GM23338 (cell line): ENCODE results near the gene ZNF365. TPM values are rescaled to one million over a fixed set of nuclear protein-coding genes. Genes with fewer than 3 reads are reported as not detected.

Experiments
- ATAC-seq: fragments of 200-7000 bp; cut with Tn5 transposase; 3 replicates; pipeline ENCODE4 v1.9.1; 2020
- DNase-seq: peaks from one replicate; pipeline ENCODE4 v3.0.0-alpha.2; 2015; ENCODE audit warnings: low spot score
- H2AFZ ChIP-seq: fragments of 200-600 bp; sonication (generic); 2 replicates; pipeline ENCODE4 v1.8.0; 2016; ENCODE audit warnings: antibody characterized with exemption, mild to moderate bottlenecking, moderate library complexity
- H3F3A ChIP-seq: fragments of 200-600 bp; sonication (generic); replicated peaks from 2 replicates; pipeline ENCODE4 v1.8.0; 2017; ENCODE audit warnings: antibody characterized with exemption, mixed run types, low read depth
- H3K27ac ChIP-seq: fragments of 200-600 bp; sonication (generic); 2 replicates; pipeline ENCODE4 v1.6.1; 2016; ENCODE audit warnings: low read depth
- H3K27me3 ChIP-seq: fragments of 200-600 bp; sonication (generic); 2 replicates; pipeline ENCODE4 v1.8.0; 2016; ENCODE audit warnings: mild to moderate bottlenecking, mixed run types, moderate library complexity; ENCODE audit not compliant: insufficient read depth
- H3K36me3 ChIP-seq: fragments of 200-600 bp; sonication (generic); 2 replicates; pipeline ENCODE4 v1.8.0; 2016; ENCODE audit warnings: mild to moderate bottlenecking; ENCODE audit not compliant: insufficient read depth
- H3K4me1 ChIP-seq: fragments of 200-600 bp; sonication (generic); 2 replicates; pipeline ENCODE4 v1.8.0; 2016; ENCODE audit warnings: mild to moderate bottlenecking, moderate library complexity; ENCODE audit not compliant: insufficient read depth
- H3K4me2 ChIP-seq: fragments of 200-600 bp; sonication (generic); 2 replicates; pipeline ENCODE4 v1.7.1; 2017; ENCODE audit warnings: mixed run types
- H3K4me3 ChIP-seq: fragments of 200-600 bp; sonication (generic); 2 replicates; pipeline ENCODE4 v1.6.1; 2016; ENCODE audit warnings: mixed run types
- H3K79me2 ChIP-seq: fragments of 200-600 bp; sonication (generic); replicated peaks from 2 replicates; pipeline ENCODE4 v1.8.0; 2017; ENCODE audit warnings: mild to moderate bottlenecking; ENCODE audit not compliant: insufficient read depth
- H3K9me2 ChIP-seq: fragments of 200-600 bp; sonication (generic); 2 replicates; pipeline ENCODE4 v1.8.0; 2017; ENCODE audit not compliant: insufficient read depth
- H4K20me1 ChIP-seq: fragments of 200-600 bp; sonication (generic); replicated peaks from 2 replicates; pipeline ENCODE4 v1.8.0; 2017; ENCODE audit warnings: mild to moderate bottlenecking; ENCODE audit not compliant: insufficient read depth
- H3K27ac Mint-ChIP-seq: 2 replicates; pipeline ENCODE4 v1.8.0; 2020; ENCODE audit warnings: inconsistent platforms, mild to moderate bottlenecking, moderate library complexity, mixed read lengths
- H3K27me3 Mint-ChIP-seq: 3 replicates; pipeline ENCODE4 v1.8.0; 2022; ENCODE audit warnings: low read depth, mild to moderate bottlenecking, moderate library complexity, mixed read lengths, inconsistent platforms; ENCODE audit not compliant: insufficient read depth, poor library complexity
- H3K36me3 Mint-ChIP-seq: 3 replicates; pipeline ENCODE4 v1.8.0; 2021; ENCODE audit warnings: low read depth, mild to moderate bottlenecking, inconsistent platforms, moderate library complexity, mixed read lengths
- H3K4me1 Mint-ChIP-seq: 3 replicates; pipeline ENCODE4 v1.8.0; 2020; ENCODE audit warnings: mild to moderate bottlenecking, inconsistent platforms, mixed read lengths
- H3K4me3 Mint-ChIP-seq: 3 replicates; pipeline ENCODE4 v1.8.0; 2021; ENCODE audit warnings: moderate library complexity, mild to moderate bottlenecking, inconsistent platforms, mixed read lengths
- H3K9me3 Mint-ChIP-seq: 3 replicates; pipeline ENCODE4 v1.8.0; 2020; ENCODE audit warnings: moderate library complexity, mild to moderate bottlenecking, inconsistent platforms, mixed read lengths
- CREB1 ChIP-seq: fragments of 250-450 bp; sonication (Bioruptor Pico); IDR thresholded peaks from 2 replicates; pipeline ENCODE4 v1.5.0; 2020; ENCODE audit warnings: low read depth, mild to moderate bottlenecking, moderate library complexity
- EZH2 ChIP-seq: fragments of 200-600 bp; sonication (generic); IDR thresholded peaks from one replicate; pipeline ENCODE4 v1.8.0; 2017; ENCODE audit warnings: antibody characterized with exemption, mild to moderate bottlenecking, low read depth; ENCODE audit not compliant: unreplicated experiment
- EZH2phosphoT487 ChIP-seq: fragments of 200-600 bp; sonication (generic); IDR thresholded peaks from one replicate; pipeline ENCODE4 v1.8.1; 2018; ENCODE audit warnings: antibody characterized with exemption; ENCODE audit not compliant: unreplicated experiment
- JUNB ChIP-seq: IDR thresholded peaks from one replicate; pipeline ENCODE4 v1.6.1; 2016; ENCODE audit warnings: antibody characterized with exemption; ENCODE audit not compliant: unreplicated experiment
- NANOG ChIP-seq: IDR thresholded peaks from 2 replicates; pipeline ENCODE4 v1.6.1; 2016; ENCODE audit warnings: antibody characterized with exemption, borderline replicate concordance
- POLR2AphosphoS5 ChIP-seq: IDR thresholded peaks from 2 replicates; pipeline ENCODE4 v1.6.1; 2016; ENCODE audit warnings: antibody characterized with exemption, low read depth
- STAT1 ChIP-seq: IDR thresholded peaks from one replicate; pipeline ENCODE4 v1.6.1; 2016; ENCODE audit warnings: antibody characterized with exemption; ENCODE audit not compliant: unreplicated experiment
- ZNF114 ChIP-seq: fragments of 250-450 bp; sonication (Bioruptor Pico); IDR thresholded peaks from 2 replicates; pipeline ENCODE4 v1.5.0; 2020; ENCODE audit warnings: mild to moderate bottlenecking, moderate library complexity
- ZNF331 ChIP-seq: fragments of 250-450 bp; sonication (Bioruptor Pico); IDR thresholded peaks from 2 replicates; pipeline ENCODE4 v1.5.0; 2020; ENCODE audit warnings: low read depth, mild to moderate bottlenecking, moderate library complexity
- polyA plus RNA-seq: library from polyadenylated mRNA; unstranded; fragments of >200 nt; fragmentation: Nextera tagmentation; extraction: Ambion mirVana; gene quantifications from 2 replicates; pipeline ENCODE4 v1.2.1, GENCODE V29; 2016
- total RNA-seq: library from RNA; depleted of rRNA; stranded (reverse); fragments of >200 nt; shearing (Covaris generic); gene quantifications from 2 replicates; pipeline ENCODE4 v1.2.3, GENCODE V29; 2014
- TF ChIP-seq, protein P1 (sequence below), 2 experiments: fragments of 200-600 bp in 1 of 2; sonication (generic) in 1 of 2; conservative IDR thresholded peaks; 2 replicates each; pipeline versions ENCODE4 v1.5.1 to v1.6.1; 2016 to 2017; ENCODE audit warnings: antibody characterized with exemption in 2 of 2, low read depth in 2 of 2, mild to moderate bottlenecking in 2 of 2, moderate library complexity in 1 of 2
- TF ChIP-seq, protein P2 (sequence below): fragments of 250-450 bp; sonication (Bioruptor Pico); IDR thresholded peaks from 2 replicates; pipeline ENCODE4 v1.5.0; 2020; ENCODE audit warnings: mild to moderate bottlenecking, moderate library complexity
- TF ChIP-seq, protein P3 (sequence below): IDR thresholded peaks from 2 replicates; pipeline ENCODE4 v1.6.1; 2016; ENCODE audit warnings: antibody characterized with exemption
- TF ChIP-seq, protein P4 (sequence below): IDR thresholded peaks from one replicate; pipeline ENCODE4 v1.6.1; 2018; ENCODE audit warnings: antibody characterized with exemption; ENCODE audit not compliant: unreplicated experiment

The ZNF365 gene
- total and polyA plus RNA-seq, 2 experiments from 2014 or later = 0.19 to 0.59 TPM

DNA sequence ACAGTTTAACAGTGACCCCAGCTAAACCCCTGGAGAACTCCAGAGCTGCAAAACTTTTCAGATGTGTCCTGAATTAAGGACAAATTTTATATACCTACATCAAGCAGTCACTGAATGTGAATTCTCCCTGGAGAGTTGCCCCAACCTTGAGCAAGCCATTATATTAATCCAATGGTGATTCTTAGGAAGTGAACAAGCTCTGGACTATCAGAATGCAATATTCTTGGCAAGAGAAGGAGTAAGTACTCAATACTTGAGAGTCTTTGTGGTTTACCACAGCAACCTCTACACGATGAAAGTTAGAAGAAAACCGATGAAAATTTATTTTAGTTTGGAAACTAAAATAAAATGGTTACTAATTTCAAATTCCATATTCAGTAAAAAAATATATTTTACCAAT is 19.3 kb upstream of the ZNF365 start:
- no peak overlapping the region for H3K4me3 ChIP-seq
- ATAC-seq (no peak), DNase-seq (no peak)
- no peak overlapping the region for H2AFZ ChIP-seq
- H3K4me2 ChIP-seq = no peak overlapping the region
- no peak overlapping the region for H3K27ac ChIP-seq
- no peaks in the 10 kb centered on the region; the same call in 1 of the 2 replicates for H3K36me3 ChIP-seq
- no peak overlapping the region for H3K4me3 Mint-ChIP-seq
- TF ChIP-seq, protein P1, sequence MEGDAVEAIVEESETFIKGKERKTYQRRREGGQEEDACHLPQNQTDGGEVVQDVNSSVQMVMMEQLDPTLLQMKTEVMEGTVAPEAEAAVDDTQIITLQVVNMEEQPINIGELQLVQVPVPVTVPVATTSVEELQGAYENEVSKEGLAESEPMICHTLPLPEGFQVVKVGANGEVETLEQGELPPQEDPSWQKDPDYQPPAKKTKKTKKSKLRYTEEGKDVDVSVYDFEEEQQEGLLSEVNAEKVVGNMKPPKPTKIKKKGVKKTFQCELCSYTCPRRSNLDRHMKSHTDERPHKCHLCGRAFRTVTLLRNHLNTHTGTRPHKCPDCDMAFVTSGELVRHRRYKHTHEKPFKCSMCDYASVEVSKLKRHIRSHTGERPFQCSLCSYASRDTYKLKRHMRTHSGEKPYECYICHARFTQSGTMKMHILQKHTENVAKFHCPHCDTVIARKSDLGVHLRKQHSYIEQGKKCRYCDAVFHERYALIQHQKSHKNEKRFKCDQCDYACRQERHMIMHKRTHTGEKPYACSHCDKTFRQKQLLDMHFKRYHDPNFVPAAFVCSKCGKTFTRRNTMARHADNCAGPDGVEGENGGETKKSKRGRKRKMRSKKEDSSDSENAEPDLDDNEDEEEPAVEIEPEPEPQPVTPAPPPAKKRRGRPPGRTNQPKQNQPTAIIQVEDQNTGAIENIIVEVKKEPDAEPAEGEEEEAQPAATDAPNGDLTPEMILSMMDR (conservative IDR thresholded peaks at IDR 0.05; ENCODE audit: low read depth in 2 of 2) = no peak
- TF ChIP-seq, protein P2, sequence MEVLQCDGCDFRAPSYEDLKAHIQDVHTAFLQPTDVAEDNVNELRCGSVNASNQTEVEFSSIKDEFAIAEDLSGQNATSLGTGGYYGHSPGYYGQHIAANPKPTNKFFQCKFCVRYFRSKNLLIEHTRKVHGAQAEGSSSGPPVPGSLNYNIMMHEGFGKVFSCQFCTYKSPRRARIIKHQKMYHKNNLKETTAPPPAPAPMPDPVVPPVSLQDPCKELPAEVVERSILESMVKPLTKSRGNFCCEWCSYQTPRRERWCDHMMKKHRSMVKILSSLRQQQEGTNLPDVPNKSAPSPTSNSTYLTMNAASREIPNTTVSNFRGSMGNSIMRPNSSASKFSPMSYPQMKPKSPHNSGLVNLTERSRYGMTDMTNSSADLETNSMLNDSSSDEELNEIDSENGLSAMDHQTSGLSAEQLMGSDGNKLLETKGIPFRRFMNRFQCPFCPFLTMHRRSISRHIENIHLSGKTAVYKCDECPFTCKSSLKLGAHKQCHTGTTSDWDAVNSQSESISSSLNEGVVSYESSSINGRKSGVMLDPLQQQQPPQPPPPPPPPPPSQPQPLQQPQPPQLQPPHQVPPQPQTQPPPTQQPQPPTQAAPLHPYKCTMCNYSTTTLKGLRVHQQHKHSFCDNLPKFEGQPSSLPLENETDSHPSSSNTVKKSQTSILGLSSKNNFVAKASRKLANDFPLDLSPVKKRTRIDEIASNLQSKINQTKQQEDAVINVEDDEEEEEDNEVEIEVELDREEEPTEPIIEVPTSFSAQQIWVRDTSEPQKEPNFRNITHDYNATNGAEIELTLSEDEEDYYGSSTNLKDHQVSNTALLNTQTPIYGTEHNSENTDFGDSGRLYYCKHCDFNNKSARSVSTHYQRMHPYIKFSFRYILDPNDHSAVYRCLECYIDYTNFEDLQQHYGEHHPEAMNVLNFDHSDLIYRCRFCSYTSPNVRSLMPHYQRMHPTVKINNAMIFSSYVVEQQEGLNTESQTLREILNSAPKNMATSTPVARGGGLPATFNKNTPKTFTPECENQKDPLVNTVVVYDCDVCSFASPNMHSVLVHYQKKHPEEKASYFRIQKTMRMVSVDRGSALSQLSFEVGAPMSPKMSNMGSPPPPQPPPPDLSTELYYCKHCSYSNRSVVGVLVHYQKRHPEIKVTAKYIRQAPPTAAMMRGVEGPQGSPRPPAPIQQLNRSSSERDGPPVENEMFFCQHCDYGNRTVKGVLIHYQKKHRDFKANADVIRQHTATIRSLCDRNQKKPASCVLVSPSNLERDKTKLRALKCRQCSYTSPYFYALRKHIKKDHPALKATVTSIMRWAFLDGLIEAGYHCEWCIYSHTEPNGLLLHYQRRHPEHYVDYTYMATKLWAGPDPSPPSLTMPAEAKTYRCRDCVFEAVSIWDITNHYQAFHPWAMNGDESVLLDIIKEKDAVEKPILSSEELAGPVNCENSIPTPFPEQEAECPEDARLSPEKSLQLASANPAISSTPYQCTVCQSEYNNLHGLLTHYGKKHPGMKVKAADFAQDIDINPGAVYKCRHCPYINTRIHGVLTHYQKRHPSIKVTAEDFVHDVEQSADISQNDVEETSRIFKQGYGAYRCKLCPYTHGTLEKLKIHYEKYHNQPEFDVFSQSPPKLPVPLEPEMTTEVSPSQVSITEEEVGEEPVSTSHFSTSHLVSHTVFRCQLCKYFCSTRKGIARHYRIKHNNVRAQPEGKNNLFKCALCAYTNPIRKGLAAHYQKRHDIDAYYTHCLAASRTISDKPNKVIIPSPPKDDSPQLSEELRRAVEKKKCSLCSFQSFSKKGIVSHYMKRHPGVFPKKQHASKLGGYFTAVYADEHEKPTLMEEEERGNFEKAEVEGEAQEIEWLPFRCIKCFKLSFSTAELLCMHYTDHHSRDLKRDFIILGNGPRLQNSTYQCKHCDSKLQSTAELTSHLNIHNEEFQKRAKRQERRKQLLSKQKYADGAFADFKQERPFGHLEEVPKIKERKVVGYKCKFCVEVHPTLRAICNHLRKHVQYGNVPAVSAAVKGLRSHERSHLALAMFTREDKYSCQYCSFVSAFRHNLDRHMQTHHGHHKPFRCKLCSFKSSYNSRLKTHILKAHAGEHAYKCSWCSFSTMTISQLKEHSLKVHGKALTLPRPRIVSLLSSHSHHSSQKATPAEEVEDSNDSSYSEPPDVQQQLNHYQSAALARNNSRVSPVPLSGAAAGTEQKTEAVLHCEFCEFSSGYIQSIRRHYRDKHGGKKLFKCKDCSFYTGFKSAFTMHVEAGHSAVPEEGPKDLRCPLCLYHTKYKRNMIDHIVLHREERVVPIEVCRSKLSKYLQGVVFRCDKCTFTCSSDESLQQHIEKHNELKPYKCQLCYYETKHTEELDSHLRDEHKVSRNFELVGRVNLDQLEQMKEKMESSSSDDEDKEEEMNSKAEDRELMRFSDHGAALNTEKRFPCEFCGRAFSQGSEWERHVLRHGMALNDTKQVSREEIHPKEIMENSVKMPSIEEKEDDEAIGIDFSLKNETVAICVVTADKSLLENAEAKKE (CRISPR knock-in tag) = no peak
- TF ChIP-seq ZNF114 (CRISPR knock-in tag) (no peak), ZNF331 (CRISPR knock-in tag) (no peak), CREB1 (CRISPR knock-in tag) (no peak), EZH2 (no peak), NANOG (no peak), JUNB (no peak), EZH2phosphoT487 (no peak), POLR2AphosphoS5 (no peak), STAT1 (no peak)
- TF ChIP-seq, protein P3, sequence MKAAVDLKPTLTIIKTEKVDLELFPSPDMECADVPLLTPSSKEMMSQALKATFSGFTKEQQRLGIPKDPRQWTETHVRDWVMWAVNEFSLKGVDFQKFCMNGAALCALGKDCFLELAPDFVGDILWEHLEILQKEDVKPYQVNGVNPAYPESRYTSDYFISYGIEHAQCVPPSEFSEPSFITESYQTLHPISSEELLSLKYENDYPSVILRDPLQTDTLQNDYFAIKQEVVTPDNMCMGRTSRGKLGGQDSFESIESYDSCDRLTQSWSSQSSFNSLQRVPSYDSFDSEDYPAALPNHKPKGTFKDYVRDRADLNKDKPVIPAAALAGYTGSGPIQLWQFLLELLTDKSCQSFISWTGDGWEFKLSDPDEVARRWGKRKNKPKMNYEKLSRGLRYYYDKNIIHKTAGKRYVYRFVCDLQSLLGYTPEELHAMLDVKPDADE = no peak
- TF ChIP-seq, protein P4, sequence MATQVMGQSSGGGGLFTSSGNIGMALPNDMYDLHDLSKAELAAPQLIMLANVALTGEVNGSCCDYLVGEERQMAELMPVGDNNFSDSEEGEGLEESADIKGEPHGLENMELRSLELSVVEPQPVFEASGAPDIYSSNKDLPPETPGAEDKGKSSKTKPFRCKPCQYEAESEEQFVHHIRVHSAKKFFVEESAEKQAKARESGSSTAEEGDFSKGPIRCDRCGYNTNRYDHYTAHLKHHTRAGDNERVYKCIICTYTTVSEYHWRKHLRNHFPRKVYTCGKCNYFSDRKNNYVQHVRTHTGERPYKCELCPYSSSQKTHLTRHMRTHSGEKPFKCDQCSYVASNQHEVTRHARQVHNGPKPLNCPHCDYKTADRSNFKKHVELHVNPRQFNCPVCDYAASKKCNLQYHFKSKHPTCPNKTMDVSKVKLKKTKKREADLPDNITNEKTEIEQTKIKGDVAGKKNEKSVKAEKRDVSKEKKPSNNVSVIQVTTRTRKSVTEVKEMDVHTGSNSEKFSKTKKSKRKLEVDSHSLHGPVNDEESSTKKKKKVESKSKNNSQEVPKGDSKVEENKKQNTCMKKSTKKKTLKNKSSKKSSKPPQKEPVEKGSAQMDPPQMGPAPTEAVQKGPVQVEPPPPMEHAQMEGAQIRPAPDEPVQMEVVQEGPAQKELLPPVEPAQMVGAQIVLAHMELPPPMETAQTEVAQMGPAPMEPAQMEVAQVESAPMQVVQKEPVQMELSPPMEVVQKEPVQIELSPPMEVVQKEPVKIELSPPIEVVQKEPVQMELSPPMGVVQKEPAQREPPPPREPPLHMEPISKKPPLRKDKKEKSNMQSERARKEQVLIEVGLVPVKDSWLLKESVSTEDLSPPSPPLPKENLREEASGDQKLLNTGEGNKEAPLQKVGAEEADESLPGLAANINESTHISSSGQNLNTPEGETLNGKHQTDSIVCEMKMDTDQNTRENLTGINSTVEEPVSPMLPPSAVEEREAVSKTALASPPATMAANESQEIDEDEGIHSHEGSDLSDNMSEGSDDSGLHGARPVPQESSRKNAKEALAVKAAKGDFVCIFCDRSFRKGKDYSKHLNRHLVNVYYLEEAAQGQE = no peak
- H3K9me3 Mint-ChIP-seq = peaks cover 41% of the 10 kb centered on the region
- no peaks in the 10 kb centered on the region for H3K4me1 ChIP-seq
- H3K9me2 ChIP-seq = peaks cover 19% of the 10 kb centered on the region; the same call in 1 of the 2 replicates
- no peaks in the 10 kb centered on the region for H3K79me2 ChIP-seq
- H3F3A ChIP-seq = no peaks in the 10 kb centered on the region
- no peak overlapping the region for H3K27ac Mint-ChIP-seq
- H3K36me3 Mint-ChIP-seq = peaks cover 6% of the 10 kb centered on the region; the same call in 1 of the 3 replicates
- H4K20me1 ChIP-seq = no peaks in the 10 kb centered on the region
- H3K27me3 Mint-ChIP-seq = no peaks in the 10 kb centered on the region
- H3K27me3 ChIP-seq = no peaks in the 10 kb centered on the region
- no peaks in the 10 kb centered on the region; the same call in 2 of the 3 replicates for H3K4me1 Mint-ChIP-seq
